Spleen (tissue), 11 donors: ENCODE data around the gene KLHDC10. TPM values are rescaled to one million over a fixed set of nuclear protein-coding genes. Genes with fewer than 3 reads are reported as not detected.

Experiments
- polyA plus RNA-seq, 3 donors: library from polyadenylated mRNA; stranded (reverse); fragments of 200-250 nt; gene quantifications; one replicate each; pipeline ENCODE4 v1.2.1, GENCODE V29; 2013
- small RNA-seq, 4 donors: library from RNA; depleted of rRNA; stranded (forward); fragments of <200 nt; gene quantifications; one replicate each; pipeline ENCODE3, GENCODE V24; 2016
- total RNA-seq, 7 donors: library from RNA; depleted of rRNA in 3 of 7; stranded (reverse); fragments of >200 nt in 3 of 7; fragmentation: NEBNext Ultra II Directional in 4 of 7; extraction: Animal tissue kit (Norgen Biotek cat#: 25700) in 4 of 7; gene quantifications; one replicate each; pipeline versions ENCODE4 v1.1.0 to v1.2.1, GENCODE V29; 2016 to 2021
- donor health status: healthy with polysubstance abuse.
- donor health status: DM: no; HTN: no; CAD: no; lungs with moderate emphysema.
- donor health status: DM: no; HTN: no; CAD: no.
- donor health status: Bipolar disorder and iron deficiency.
- donor health status: healthy.
- donor health status: DM: no; HTN: no; CAD: no.
- donor health status: DM: yes; HTN: yes; CAD: no.

The KLHDC10 gene
- total and polyA plus RNA-seq, 10 donors, result 4.8 to 33.7 (median 21.9) TPM

Small RNA genes lying within 50 kb of the gene (small RNA-seq; reads per million reads assigned to genes)
- gene RNA5SP245, result 0 to 0.07 (median 0.03) reads per million in 4 donors

Other genes with a start within 250 kb of the KLHDC10 start
- gene UBE2H, start 117.6 kb upstream of the KLHDC10 start, total RNA-seq, result 10 to 100 TPM; 63.5 to 98.0 (median 71.5) TPM
- gene UBE2H, start 117.6 kb upstream of the KLHDC10 start, polyA plus RNA-seq, result 10 to 100 TPM; 13.5 to 22.2 (median 15.2) TPM
- 10 to 100 TPM; 13.8 to 20.3 (median 16.1) TPM for gene ZC3HC1, start 19.2 kb upstream of the KLHDC10 start, total RNA-seq
- gene ZC3HC1, start 19.2 kb upstream of the KLHDC10 start, polyA plus RNA-seq, result 10 to 100 TPM; 13.3 to 21.0 (median 18.0) TPM
- gene TMEM209, start 134.9 kb downstream of the KLHDC10 start, total RNA-seq, result 10 to 100 TPM; 15.5 to 25.4 (median 19.1) TPM
- gene TMEM209, start 134.9 kb downstream of the KLHDC10 start, polyA plus RNA-seq, result 1 to 10 TPM; 5.9 to 9.0 (median 8.1) TPM
- not detected for gene SSMEM1, start 137.3 kb downstream of the KLHDC10 start, total RNA-seq
- not detected for gene SSMEM1, start 137.3 kb downstream of the KLHDC10 start, polyA plus RNA-seq
- gene CPA2, start 196.3 kb downstream of the KLHDC10 start, total RNA-seq, result 1 to 10 TPM in 1 of 7 donors, under 1 TPM in 1, not detected in 5; 0.84 to 1.5 TPM
- under 1 TPM; 0.13 to 0.28 (median 0.21) TPM for gene CPA2, start 196.3 kb downstream of the KLHDC10 start, polyA plus RNA-seq
- 1 to 10 TPM in 3 of 7 donors, under 1 TPM in 4; 0.40 to 3.3 (median 0.93) TPM for gene CPA4, start 222.6 kb downstream of the KLHDC10 start, total RNA-seq
- under 1 TPM; 0.15 to 0.64 (median 0.20) TPM for gene CPA4, start 222.6 kb downstream of the KLHDC10 start, polyA plus RNA-seq